GM12874 (cell line): ENCODE measurements around the gene GJB2.

ENCODE experiments used
- CTCF ChIP-seq: IDR thresholded peaks from 2 replicates; pipeline ENCODE4 v1.5.1; 2011; ENCODE audit warnings: low read depth, mild to moderate bottlenecking, control low read depth, low read length, moderate library complexity; ENCODE audit not compliant: insufficient read depth

The GJB2 gene

GRCh38 chr13:20227288-20227687 is 34.5 kb upstream of the GJB2 start:
- no peak for TF ChIP-seq CTCF

- no peak for TF ChIP-seq CTCF
Observed at GRCh38 chr13:20222553-20222952, 29.8 kb upstream of the GJB2 start.

- no peak for TF ChIP-seq CTCF
Observed at GRCh38 chr13:20221772-20222171, 29.0 kb upstream of the GJB2 start.

GRCh38 chr13:20219577-20219976 is 26.8 kb upstream of the GJB2 start:
- TF ChIP-seq CTCF: no peak

- no peak for TF ChIP-seq CTCF
Observed at GRCh38 chr13:20217168-20217567, 24.4 kb upstream of the GJB2 start.

- no peak for TF ChIP-seq CTCF
Observed at GRCh38 chr13:20209948-20210347, 17.2 kb upstream of the GJB2 start.

GRCh38 chr13:20206698-20207235 is 14.0 kb upstream of the GJB2 start:
- no peak for TF ChIP-seq CTCF
